Measurements from ENCODE around the gene WNT9A. TPM values are rescaled to one million over a fixed set of nuclear protein-coding genes. Genes with fewer than 3 reads are reported as not detected.
"Not testable (repeated sequence)": the region's sequence is repeated elsewhere in the genome, so short reads cannot be mapped to it uniquely, and the experiment has no call there.

WNT9A gene
- total RNA-seq, 2 donors from 2014 or later: 0.11 TPM; not detected in 1

GRCh38 chr1:227884370-227885134 is 63.2 kb downstream of the WNT9A start:
- no peaks in the 10 kb centered on the region for H3K36me3 Mint-ChIP-seq
- no peaks in the 10 kb centered on the region for H3K9me3 Mint-ChIP-seq
- ATAC-seq: no peak
- H3K4me1 Mint-ChIP-seq (ENCODE audit: low read depth in 2 of 2): peaks cover 5 to 8% of the 10 kb centered on the region in 2 donors
- no peak for DNase-seq (ENCODE audit: low spot score)
- H3K27ac Mint-ChIP-seq: no peak overlapping the region
- H3K4me3 Mint-ChIP-seq: no peak overlapping the region
- H3K27me3 Mint-ChIP-seq: peaks cover 0 to 7% of the 10 kb centered on the region in 2 donors

GRCh38 chr1:227883641-227884301 is 64.0 kb downstream of the WNT9A start:
- Mint-ChIP-seq H3K9me3 (no peaks in the 10 kb centered on the region), H3K4me3 (no peak overlapping the region), H3K27me3 (peaks cover 0 to 9% of the 10 kb centered on the region in 2 donors), H3K36me3 (no peaks in the 10 kb centered on the region), H3K27ac (no peak overlapping the region), H3K4me1 (ENCODE audit: low read depth in 2 of 2) (peaks cover 5 to 8% of the 10 kb centered on the region in 2 donors)
- ATAC-seq (no peak), DNase-seq (ENCODE audit: low spot score) (no peak)

GRCh38 chr1:227883073-227883520 is 64.6 kb downstream of the WNT9A start:
- H3K36me3 Mint-ChIP-seq: no peaks in the 10 kb centered on the region
- H3K4me1 Mint-ChIP-seq (ENCODE audit: low read depth in 2 of 2): peaks cover 5 to 8% of the 10 kb centered on the region in 2 donors
- ATAC-seq (no peak), DNase-seq (ENCODE audit: low spot score) (no peak)
- no peak overlapping the region for H3K4me3 Mint-ChIP-seq
- H3K27ac Mint-ChIP-seq: no peak overlapping the region
- H3K27me3 Mint-ChIP-seq: peaks cover 0 to 9% of the 10 kb centered on the region in 2 donors
- no peaks in the 10 kb centered on the region for H3K9me3 Mint-ChIP-seq

GRCh38 chr1:227880342-227880924 is 67.3 kb downstream of the WNT9A start:
- no peak overlapping the region for H3K27ac Mint-ChIP-seq
- DNase-seq (ENCODE audit: low spot score) (no peak), ATAC-seq (no peak)
- peaks cover 15 to 16% of the 10 kb centered on the region in 2 donors for H3K27me3 Mint-ChIP-seq
- H3K4me1 Mint-ChIP-seq (ENCODE audit: low read depth in 2 of 2): peaks cover under 1% of the 10 kb centered on the region in 2 donors
- H3K36me3 Mint-ChIP-seq: peaks cover 7% of the 10 kb centered on the region
- no peaks in the 10 kb centered on the region for H3K9me3 Mint-ChIP-seq
- H3K4me3 Mint-ChIP-seq: no peak overlapping the region

- not testable (repeated sequence) for H3K4me1 Mint-ChIP-seq (ENCODE audit: low read depth in 2 of 2); H3K4me3 Mint-ChIP-seq; DNase-seq (ENCODE audit: low spot score); ATAC-seq; H3K27ac Mint-ChIP-seq; H3K9me3 Mint-ChIP-seq
- Mint-ChIP-seq H3K36me3 (peaks cover 21% of the 10 kb centered on the region), H3K27me3 (peaks cover 31 to 41% of the 10 kb centered on the region in 2 donors)
Observed at GRCh38 chr1:227877810-227878209, 69.9 kb downstream of the WNT9A start.

GRCh38 chr1:227871892-227872291 is 75.8 kb downstream of the WNT9A start:
- not testable (repeated sequence) for H3K27ac Mint-ChIP-seq; ATAC-seq; H3K9me3 Mint-ChIP-seq; H3K4me3 Mint-ChIP-seq; DNase-seq (ENCODE audit: low spot score)
- Mint-ChIP-seq H3K4me1 (ENCODE audit: low read depth in 2 of 2) (peaks cover 17 to 20% of the 10 kb centered on the region in 2 donors), H3K27me3 (peaks cover 32 to 53% of the 10 kb centered on the region in 2 donors), H3K36me3 (peaks cover 19% of the 10 kb centered on the region)

DNA sequence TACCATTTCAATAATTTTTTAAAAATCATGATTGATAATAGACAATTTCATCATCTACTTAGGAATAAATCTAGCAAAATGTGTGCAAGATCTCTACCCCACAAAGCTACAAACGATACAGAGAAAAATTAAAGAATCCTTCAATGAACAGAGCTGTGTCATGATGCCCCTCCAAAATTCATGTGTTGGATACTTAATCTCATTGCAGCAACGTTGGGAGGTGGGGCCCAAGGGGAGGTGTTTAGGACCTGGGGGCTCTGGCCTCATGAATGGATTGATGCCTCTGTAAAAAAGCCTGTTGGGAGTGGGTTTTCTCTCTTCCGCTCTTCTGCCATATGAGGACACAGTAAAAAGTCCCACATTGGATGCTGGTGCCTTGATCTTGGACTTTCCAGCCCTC is 77.4 kb downstream of the WNT9A start:
- H3K4me1 Mint-ChIP-seq (ENCODE audit: low read depth in 2 of 2): peaks cover 17 to 20% of the 10 kb centered on the region in 2 donors
- no peak overlapping the region for H3K4me3 Mint-ChIP-seq
- ATAC-seq: no peak

GRCh38 chr1:227869851-227870305 is 77.9 kb downstream of the WNT9A start:
- Mint-ChIP-seq H3K9me3 (no peaks in the 10 kb centered on the region), H3K27ac (no peak overlapping the region), H3K4me3 (no peak overlapping the region), H3K36me3 (peaks cover 14% of the 10 kb centered on the region), H3K27me3 (peaks cover 27 to 34% of the 10 kb centered on the region in 2 donors), H3K4me1 (ENCODE audit: low read depth in 2 of 2) (peaks cover 17 to 20% of the 10 kb centered on the region in 2 donors)
- DNase-seq (ENCODE audit: low spot score) (no peak), ATAC-seq (no peak)

More for the DNA sequence above, 77.4 kb downstream of the WNT9A start:
- Mint-ChIP-seq H3K27me3 (peaks cover 29 to 39% of the 10 kb centered on the region in 2 donors), H3K36me3 (peaks cover 14% of the 10 kb centered on the region), H3K9me3 (no peaks in the 10 kb centered on the region), H3K27ac (no peak overlapping the region)
- DNase-seq (ENCODE audit: low spot score): no peak

GRCh38 chr1:227869279-227869842 is 78.4 kb downstream of the WNT9A start:
- no peak overlapping the region for H3K4me3 Mint-ChIP-seq
- peaks cover 2% of the 10 kb centered on the region for H3K9me3 Mint-ChIP-seq
- DNase-seq (ENCODE audit: low spot score) (no peak), ATAC-seq (no peak)
- H3K36me3 Mint-ChIP-seq: peaks cover 15% of the 10 kb centered on the region
- peaks cover 23 to 28% of the 10 kb centered on the region in 2 donors for H3K27me3 Mint-ChIP-seq
- no peak overlapping the region for H3K27ac Mint-ChIP-seq
- peaks cover 17 to 20% of the 10 kb centered on the region in 2 donors for H3K4me1 Mint-ChIP-seq (ENCODE audit: low read depth in 2 of 2)

Other genes starting within 250 kb of the WNT9A start
- gene JMJD4, start 212.6 kb downstream of the WNT9A start, total RNA-seq: 10 to 100 TPM; 17.3 to 34.0 TPM
- gene SNAP47, start 212.5 kb downstream of the WNT9A start, total RNA-seq: 10 to 100 TPM; 23.5 to 32.5 TPM
- gene PRSS38, start 132.3 kb downstream of the WNT9A start, total RNA-seq: not detected
- gene WNT3A, start 59.1 kb upstream of the WNT9A start, total RNA-seq: not detected
- gene ARF1, start 134.8 kb upstream of the WNT9A start, total RNA-seq: 100 to 1,000 TPM; 415 to 503 TPM
- gene C1orf35, start 155.4 kb upstream of the WNT9A start, total RNA-seq: 10 to 100 TPM; 16.4 to 26.7 TPM
- 10 to 100 TPM; 42.5 to 68.8 TPM for gene MRPL55, start 161.4 kb upstream of the WNT9A start, total RNA-seq
- 100 to 1,000 TPM; 296 to 329 TPM for gene GUK1, start 192.3 kb upstream of the WNT9A start, total RNA-seq
- 1 to 10 TPM; 2.1 to 2.2 TPM for gene GJC2, start 202.0 kb upstream of the WNT9A start, total RNA-seq
- 1 to 10 TPM; 6.8 to 7.9 TPM for gene IBA57, start 217.9 kb upstream of the WNT9A start, total RNA-seq